Measurements from ENCODE around the gene ZFAND3.

DNA sequence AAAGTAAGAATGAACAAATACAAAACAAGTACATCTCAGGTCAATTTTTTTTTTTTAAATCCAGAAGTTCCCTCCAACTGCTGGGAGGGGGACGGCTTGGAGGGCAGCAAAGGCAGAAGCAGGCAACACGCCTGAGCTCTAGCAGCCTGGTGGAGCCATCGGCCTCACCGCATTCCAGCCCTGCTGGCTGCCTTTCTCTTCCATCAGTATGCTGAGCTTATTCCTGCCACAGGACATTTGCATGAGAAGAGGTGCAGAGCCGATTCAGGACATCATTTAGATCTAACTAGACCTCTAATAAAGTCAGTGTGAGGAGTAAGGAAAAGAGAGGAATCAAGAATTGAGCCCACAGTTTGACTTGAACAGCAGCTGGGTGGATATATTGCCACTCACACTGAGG is 318.8 kb downstream of the ZFAND3 start:
- TF ChIP-seq POLR2A (IDR thresholded peaks at IDR 0.05), result no peak
- TF ChIP-seq, protein P1, sequence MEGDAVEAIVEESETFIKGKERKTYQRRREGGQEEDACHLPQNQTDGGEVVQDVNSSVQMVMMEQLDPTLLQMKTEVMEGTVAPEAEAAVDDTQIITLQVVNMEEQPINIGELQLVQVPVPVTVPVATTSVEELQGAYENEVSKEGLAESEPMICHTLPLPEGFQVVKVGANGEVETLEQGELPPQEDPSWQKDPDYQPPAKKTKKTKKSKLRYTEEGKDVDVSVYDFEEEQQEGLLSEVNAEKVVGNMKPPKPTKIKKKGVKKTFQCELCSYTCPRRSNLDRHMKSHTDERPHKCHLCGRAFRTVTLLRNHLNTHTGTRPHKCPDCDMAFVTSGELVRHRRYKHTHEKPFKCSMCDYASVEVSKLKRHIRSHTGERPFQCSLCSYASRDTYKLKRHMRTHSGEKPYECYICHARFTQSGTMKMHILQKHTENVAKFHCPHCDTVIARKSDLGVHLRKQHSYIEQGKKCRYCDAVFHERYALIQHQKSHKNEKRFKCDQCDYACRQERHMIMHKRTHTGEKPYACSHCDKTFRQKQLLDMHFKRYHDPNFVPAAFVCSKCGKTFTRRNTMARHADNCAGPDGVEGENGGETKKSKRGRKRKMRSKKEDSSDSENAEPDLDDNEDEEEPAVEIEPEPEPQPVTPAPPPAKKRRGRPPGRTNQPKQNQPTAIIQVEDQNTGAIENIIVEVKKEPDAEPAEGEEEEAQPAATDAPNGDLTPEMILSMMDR (IDR thresholded peaks at IDR 0.05), result no peak

Data from adrenal gland (tissue), 5 donors.